Upper lobe of left lung (tissue), 6 donors: ENCODE measurements around the gene ADAMTS12. TPM values are rescaled to one million over a fixed set of nuclear protein-coding genes. Genes with fewer than 3 reads are reported as not detected.

Source experiments
- ATAC-seq, 2 donors: fragments of 200-7000 bp; cut with Tn5 transposase; one replicate each; pipeline ENCODE4 v1.9.1; 2022; ENCODE audit warnings: mild to moderate bottlenecking in 2 of 2, moderate library complexity in 2 of 2; ENCODE audit not compliant: low FRiP score in 2 of 2
- DNase-seq, 2 donors: peaks; one replicate each; pipeline ENCODE4 v3.0.0-alpha.2; 2019 to 2020
- H3K27ac ChIP-seq, 4 donors: fragments of 200-600 bp; sonication (generic); one replicate each; pipeline ENCODE4 v1.5.1; 2016 to 2019
- H3K27me3 ChIP-seq, 4 donors: fragments of 200-600 bp; sonication (generic); one replicate each; pipeline ENCODE4 v1.5.1; 2017 to 2019
- H3K36me3 ChIP-seq, 4 donors: fragments of 200-600 bp; sonication (generic); one replicate each; pipeline ENCODE4 v1.5.1; 2016 to 2019
- H3K4me1 ChIP-seq, 4 donors: fragments of 200-600 bp; sonication (generic); one replicate each; pipeline ENCODE4 v1.5.1; 2018 to 2019
- H3K4me3 ChIP-seq, 4 donors: fragments of 200-600 bp; sonication (generic); one replicate each; pipeline ENCODE4 v1.5.1; 2017 to 2019; ENCODE audit warnings: mild to moderate bottlenecking in 2 of 4, moderate library complexity in 1 of 4
- H3K9me3 ChIP-seq, 4 donors: fragments of 200-600 bp; sonication (generic); one replicate each; pipeline ENCODE4 v1.5.1; 2018 to 2019
- CTCF ChIP-seq, 6 experiments: fragments of 450-650 bp in 4 of 6; fragments of 200-600 bp in 2 of 6; sonication (generic) in 2 of 6; IDR thresholded peaks; one replicate each; pipeline ENCODE4 v1.5.1; 2016 to 2019; ENCODE audit warnings: antibody characterized with exemption in 6 of 6
- EP300 ChIP-seq, 4 donors: sonication (generic); formaldehyde crosslinking; IDR thresholded peaks; one replicate each; pipeline ENCODE4 v1.5.1; 2017; ENCODE audit warnings: antibody characterized with exemption in 4 of 4, control low read depth in 2 of 4
- POLR2A ChIP-seq, 4 donors: fragments of 450-650 bp; IDR thresholded peaks; one replicate each; pipeline ENCODE4 v1.5.1; 2016 to 2017; ENCODE audit warnings: antibody characterized with exemption in 4 of 4, mild to moderate bottlenecking in 2 of 4
- POLR2AphosphoS5 ChIP-seq, 2 donors: sonication (generic); formaldehyde crosslinking; IDR thresholded peaks; one replicate each; pipeline ENCODE4 v1.5.1; 2017; ENCODE audit warnings: antibody characterized with exemption in 2 of 2
- WGBS, 2 donors: methylation state at CpG; one replicate each; pipeline ENCODE4 v1.1.5; 2017 to 2018; 5-methylcytosine and 5-hydroxymethylcytosine counted together
- total RNA-seq, 6 donors: library from RNA; depleted of rRNA in 4 of 6; stranded (reverse); fragments of >200 nt in 4 of 6; gene quantifications; one replicate each; pipeline versions ENCODE4 v1.1.0 to v1.2.1, GENCODE V29; 2016 to 2021
- donor health status: DM: no; HTN: no; CAD: no; lungs with moderate emphysema.
- donor health status: DM: no; HTN: yes; CAD: no; lungs with severe emphysema.

Gene ADAMTS12
- total RNA-seq, 6 donors from 2014 or later = 2.3 to 16.8 (median 7.4) TPM

- 95 to 97% methylated on average over 4 of the region's 4 CpGs for WGBS, 2 donors
- DNase-seq (no peak), ATAC-seq (no peak)
- no peak for TF ChIP-seq POLR2AphosphoS5 (IDR thresholded peaks at IDR 0.05)
- no peak for TF ChIP-seq POLR2A (IDR thresholded peaks at IDR 0.05)
- TF ChIP-seq CTCF (IDR thresholded peaks at IDR 0.05) = no peak
- no peak for TF ChIP-seq EP300 (IDR thresholded peaks at IDR 0.05)
- Histone ChIP-seq H3K4me3 (no peak overlapping the region), H3K4me1 (no peaks in the 10 kb centered on the region), H3K27ac (no peak overlapping the region), H3K9me3 (no peaks in the 10 kb centered on the region), H3K36me3 (no peaks in the 10 kb centered on the region), H3K27me3 (no peaks in the 10 kb centered on the region)
Observed at GRCh38 chr5:33507426-33507825, 384.4 kb downstream of the ADAMTS12 start.

- ATAC-seq (no peak), DNase-seq (no peak)
- Histone ChIP-seq H3K4me1 (no peaks in the 10 kb centered on the region), H3K36me3 (no peaks in the 10 kb centered on the region), H3K4me3 (no peak overlapping the region), H3K27ac (no peak overlapping the region), H3K27me3 (no peaks in the 10 kb centered on the region), H3K9me3 (no peaks in the 10 kb centered on the region)
- TF ChIP-seq POLR2AphosphoS5 (IDR thresholded peaks at IDR 0.05) (no peak), POLR2A (IDR thresholded peaks at IDR 0.05) (no peak), EP300 (IDR thresholded peaks at IDR 0.05) (no peak), CTCF (IDR thresholded peaks at IDR 0.05) (no peak)
- WGBS, 2 donors = 77 to 78% methylated on average over 3 of the region's 3 CpGs
Observed at GRCh38 chr5:33504570-33504969, 387.2 kb downstream of the ADAMTS12 start.

- WGBS, 2 donors = 85 to 94% methylated on average over 18 to 27 of the region's 27 CpGs
- Histone ChIP-seq H3K9me3 (no peaks in the 10 kb centered on the region), H3K4me3 (no peak overlapping the region), H3K36me3 (no peaks in the 10 kb centered on the region), H3K4me1 (no peaks in the 10 kb centered on the region), H3K27ac (no peak overlapping the region), H3K27me3 (no peaks in the 10 kb centered on the region)
- ATAC-seq (no peak), DNase-seq (peak in 1 of 2 donors; percentile 69)
- no peak for TF ChIP-seq POLR2AphosphoS5 (IDR thresholded peaks at IDR 0.05)
- TF ChIP-seq POLR2A (IDR thresholded peaks at IDR 0.05) = no peak
- no peak for TF ChIP-seq EP300 (IDR thresholded peaks at IDR 0.05)
- no peak for TF ChIP-seq CTCF (IDR thresholded peaks at IDR 0.05)
Observed at GRCh38 chr5:33501899-33502298, 389.9 kb downstream of the ADAMTS12 start.

- H3K27ac ChIP-seq = no peak overlapping the region
- TF ChIP-seq CTCF (IDR thresholded peaks at IDR 0.05) (no peak), POLR2A (IDR thresholded peaks at IDR 0.05) (no peak), EP300 (IDR thresholded peaks at IDR 0.05) (no peak)
- no peaks in the 10 kb centered on the region for H3K27me3 ChIP-seq
- DNase-seq (no peak), ATAC-seq (no peak)
- no peaks in the 10 kb centered on the region for H3K4me1 ChIP-seq
- no peak overlapping the region for H3K4me3 ChIP-seq
- H3K9me3 ChIP-seq = no peaks in the 10 kb centered on the region
- WGBS, 2 donors = 94% methylated on average over 4 of the region's 4 CpGs
- no peaks in the 10 kb centered on the region for H3K36me3 ChIP-seq
Observed at GRCh38 chr5:33501260-33501659, 390.5 kb downstream of the ADAMTS12 start.

GRCh38 chr5:33494466-33494865 is 397.3 kb downstream of the ADAMTS12 start:
- TF ChIP-seq POLR2A (IDR thresholded peaks at IDR 0.05) = no peak
- TF ChIP-seq EP300 (IDR thresholded peaks at IDR 0.05) = no peak
- TF ChIP-seq POLR2AphosphoS5 (IDR thresholded peaks at IDR 0.05) = no peak
- no peak for TF ChIP-seq CTCF (IDR thresholded peaks at IDR 0.05)
- Histone ChIP-seq H3K9me3 (no peaks in the 10 kb centered on the region), H3K27me3 (no peaks in the 10 kb centered on the region), H3K4me3 (no peak overlapping the region), H3K27ac (no peak overlapping the region), H3K36me3 (no peaks in the 10 kb centered on the region), H3K4me1 (peaks cover 0 to 8% (median 3%) of the 10 kb centered on the region in 4 donors)
- WGBS, 2 donors = 16 to 19% methylated on average over 1 of the region's 1 CpG
- no peak for ATAC-seq
- DNase-seq = no peak
